IgD-negative memory B cell (primary cell): ENCODE data around the gene NANOS3. TPM values are rescaled to one million over a fixed set of nuclear protein-coding genes. Genes with fewer than 3 reads are reported as not detected.
A peak's percentile ranks its signal among the peaks of the same experiment; 100 is the strongest.
"Not testable (repeated sequence)": the region's sequence is repeated elsewhere in the genome, so short reads cannot be mapped to it uniquely, and the experiment has no call there.

ENCODE experiments used
- H3K27ac Mint-ChIP-seq, 3 donors: one replicate each; pipeline ENCODE4 v1.8.0; 2020 to 2022; ENCODE audit warnings: mild to moderate bottlenecking in 3 of 3, mixed read lengths in 3 of 3, moderate library complexity in 1 of 3
- H3K27me3 Mint-ChIP-seq: one replicate; pipeline ENCODE4 v1.8.0; 2021; ENCODE audit warnings: mixed read lengths
- H3K36me3 Mint-ChIP-seq: one replicate; pipeline ENCODE4 v1.8.0; 2020; ENCODE audit warnings: mild to moderate bottlenecking, mixed read lengths
- H3K4me1 Mint-ChIP-seq, 3 donors: one replicate each; pipeline ENCODE4 v1.8.0; 2020 to 2022; ENCODE audit warnings: mixed read lengths in 3 of 3, mild to moderate bottlenecking in 1 of 3
- H3K4me3 Mint-ChIP-seq, 4 donors: one replicate each; pipeline ENCODE4 v1.8.0; 2020 to 2022; ENCODE audit warnings: mild to moderate bottlenecking in 4 of 4, mixed read lengths in 4 of 4, moderate library complexity in 3 of 4
- H3K9me3 Mint-ChIP-seq, 3 donors: one replicate each; pipeline ENCODE4 v1.8.0; 2020 to 2021; ENCODE audit warnings: mixed read lengths in 3 of 3, mild to moderate bottlenecking in 1 of 3
- polyA plus RNA-seq: library from polyadenylated mRNA; unstranded; fragments of 300-500 nt; fragmentation: Illumina TruSeq; gene quantifications from one replicate; pipeline ENCODE4 v1.2.3, GENCODE V29; 2021

NANOS3 gene
- polyA plus RNA-seq, 1 donor from 2014 or later: not detected

DNA sequence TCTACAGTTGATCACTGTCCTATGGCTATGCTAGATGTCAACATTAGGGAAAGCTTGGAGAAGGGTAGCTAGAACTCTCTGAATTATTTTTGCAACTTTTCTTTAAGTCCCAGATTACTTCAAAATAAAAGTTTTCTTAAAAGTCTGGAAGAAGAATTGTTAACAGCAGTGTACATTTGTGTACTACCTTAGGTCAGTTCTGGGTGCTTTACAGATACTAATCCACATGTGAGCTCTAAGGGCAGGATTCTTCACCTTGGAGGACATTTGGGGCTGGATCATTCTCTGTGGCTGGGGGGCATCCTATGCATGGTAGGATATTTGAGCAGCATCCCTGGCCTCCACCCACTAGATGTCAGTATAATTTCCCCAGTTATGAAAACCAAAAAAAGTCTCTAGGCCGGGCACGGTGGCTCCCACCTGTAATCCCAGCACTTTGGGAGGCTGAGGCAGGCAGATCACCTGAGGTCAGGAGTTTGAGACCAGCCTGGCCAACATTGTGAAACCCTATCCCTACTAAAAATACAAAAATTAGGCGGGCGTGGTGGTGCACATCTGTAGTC, 26.1 kb downstream of the NANOS3 start:
- H3K27ac Mint-ChIP-seq: peak overlapping the region in 2 of 3 donors; percentile 3 to 46
- H3K27me3 Mint-ChIP-seq: no peaks in the 10 kb centered on the region
- no peaks in the 10 kb centered on the region for H3K9me3 Mint-ChIP-seq
- H3K4me3 Mint-ChIP-seq: peak overlapping the region in 1 of 4 donors; percentile 87
- H3K4me1 Mint-ChIP-seq: peaks cover 6 to 12% (median 10%) of the 10 kb centered on the region in 3 donors
- H3K36me3 Mint-ChIP-seq: no peaks in the 10 kb centered on the region

DNA sequence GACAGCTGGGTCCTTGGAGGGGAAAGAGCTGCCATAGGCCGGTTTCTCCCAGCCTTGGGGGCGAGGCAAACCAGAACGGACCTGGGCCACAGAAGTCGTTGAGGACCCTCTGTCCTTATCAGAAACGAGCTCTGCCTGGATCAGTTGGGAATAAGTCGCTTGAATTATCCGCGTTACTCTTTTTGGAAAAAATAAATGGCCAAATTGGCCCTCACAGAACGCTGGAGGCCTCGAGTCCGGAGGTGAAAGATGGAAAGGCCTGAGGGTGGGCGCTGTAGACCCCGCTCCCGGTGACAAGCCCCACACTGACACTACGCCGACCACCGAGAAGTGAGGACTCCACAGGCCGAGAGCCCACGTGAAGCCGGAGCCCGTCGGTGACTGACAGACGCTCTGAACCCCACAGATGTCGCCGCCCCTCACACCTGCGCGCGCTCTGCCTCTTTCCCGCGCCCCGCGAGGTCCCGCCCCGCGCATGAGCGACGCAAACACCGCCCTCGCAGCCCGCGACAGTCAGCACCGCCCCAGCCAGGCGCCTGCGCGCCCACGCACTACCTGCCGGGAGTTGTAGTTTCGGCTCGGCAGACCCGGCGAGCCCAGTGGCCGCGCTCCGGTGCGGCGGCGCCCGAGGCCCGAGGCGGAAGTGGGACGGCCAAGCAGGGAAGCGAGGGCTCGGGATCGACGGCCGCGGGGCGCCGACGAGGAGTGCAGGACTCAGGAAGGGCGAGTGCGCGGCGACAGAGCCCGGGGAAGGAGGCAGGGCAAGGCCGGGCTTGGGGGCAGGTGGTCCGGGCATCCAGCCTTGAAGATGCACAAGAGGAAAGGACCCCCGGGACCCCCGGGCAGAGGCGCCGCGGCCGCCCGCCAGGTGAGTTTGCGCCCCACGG, 28.9 kb downstream of the NANOS3 start, which contains the start of the genes BRME1 and CC2D1A:
Gene BRME1, minus strand, starts transcription at position 484 of the 887 bp plus-strand sequence. CDS start 1,225 bp downstream, outside the sequence.
Gene CC2D1A, plus strand, starts transcription at position 568 of the 887 bp plus-strand sequence. Its CDS starts 241 bp downstream, at position 809.
- Mint-ChIP-seq H3K27ac (peak within 1 kb of the TSS; percentile 50 to 96 (median 87)), H3K9me3 (no peaks in the 10 kb centered on the region), H3K4me3 (peak within 1 kb of the TSS; percentile 86 to 96 (median 90)), H3K4me1 (peaks cover 6 to 12% (median 10%) of the 10 kb centered on the region in 3 donors), H3K36me3 (peaks cover 3% of the 10 kb centered on the region), H3K27me3 (no peaks in the 10 kb centered on the region)

- H3K36me3 Mint-ChIP-seq: peaks cover 3% of the 10 kb centered on the region
- H3K9me3 Mint-ChIP-seq: no peaks in the 10 kb centered on the region
- H3K27ac Mint-ChIP-seq: peak overlapping the region in 1 of 3 donors; percentile 50
- H3K27me3 Mint-ChIP-seq: no peaks in the 10 kb centered on the region
- H3K4me1 Mint-ChIP-seq: peaks cover 6 to 12% (median 10%) of the 10 kb centered on the region in 3 donors
- peak overlapping the region; percentile 82 to 94 (median 90) for H3K4me3 Mint-ChIP-seq
Observed at GRCh38 chr19:13906521-13906904, 29.6 kb downstream of the NANOS3 start.

DNA sequence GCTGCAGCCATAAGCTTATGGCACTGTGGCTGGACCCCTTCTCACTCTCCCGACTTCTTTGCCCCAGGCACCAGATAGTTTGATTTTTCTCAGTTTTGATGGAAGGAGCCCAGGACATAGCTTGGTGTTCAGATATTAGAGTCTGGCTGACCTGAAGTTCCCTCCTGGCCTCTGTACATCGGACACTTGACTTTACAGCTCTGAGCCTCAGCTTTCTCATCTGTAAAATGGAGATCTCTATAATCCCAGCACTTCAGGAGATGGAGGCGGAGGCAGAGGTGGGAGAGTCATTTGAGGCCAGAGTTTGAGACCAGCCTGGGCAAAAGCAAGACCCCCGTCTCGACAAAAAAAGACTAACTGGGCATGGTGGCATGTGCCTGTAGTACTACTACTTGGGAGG, 30.0 kb downstream of the NANOS3 start:
- Mint-ChIP-seq H3K27me3 (no peaks in the 10 kb centered on the region), H3K4me3 (peak overlapping the region; percentile 82 to 94 (median 90)), H3K9me3 (no peaks in the 10 kb centered on the region), H3K36me3 (peaks cover 3% of the 10 kb centered on the region), H3K27ac (peak overlapping the region in 1 of 3 donors; percentile 50), H3K4me1 (peaks cover 6 to 12% (median 10%) of the 10 kb centered on the region in 3 donors)

GRCh38 chr19:13908674-13909073, 31.7 kb downstream of the NANOS3 start:
- Mint-ChIP-seq H3K36me3 (peaks cover 3% of the 10 kb centered on the region), H3K9me3 (no peaks in the 10 kb centered on the region), H3K27me3 (no peaks in the 10 kb centered on the region), H3K27ac (no peak overlapping the region), H3K4me3 (peak overlapping the region in 1 of 4 donors; percentile 17), H3K4me1 (peaks cover 6 to 12% (median 10%) of the 10 kb centered on the region in 3 donors)

- peaks cover 3% of the 10 kb centered on the region for H3K36me3 Mint-ChIP-seq
- no peak overlapping the region for H3K27ac Mint-ChIP-seq
- no peak overlapping the region for H3K4me3 Mint-ChIP-seq
- H3K27me3 Mint-ChIP-seq: no peaks in the 10 kb centered on the region
- H3K9me3 Mint-ChIP-seq: no peaks in the 10 kb centered on the region
- peaks cover 6 to 12% (median 10%) of the 10 kb centered on the region in 3 donors for H3K4me1 Mint-ChIP-seq
Observed at GRCh38 chr19:13909430-13909829, 32.5 kb downstream of the NANOS3 start.

DNA sequence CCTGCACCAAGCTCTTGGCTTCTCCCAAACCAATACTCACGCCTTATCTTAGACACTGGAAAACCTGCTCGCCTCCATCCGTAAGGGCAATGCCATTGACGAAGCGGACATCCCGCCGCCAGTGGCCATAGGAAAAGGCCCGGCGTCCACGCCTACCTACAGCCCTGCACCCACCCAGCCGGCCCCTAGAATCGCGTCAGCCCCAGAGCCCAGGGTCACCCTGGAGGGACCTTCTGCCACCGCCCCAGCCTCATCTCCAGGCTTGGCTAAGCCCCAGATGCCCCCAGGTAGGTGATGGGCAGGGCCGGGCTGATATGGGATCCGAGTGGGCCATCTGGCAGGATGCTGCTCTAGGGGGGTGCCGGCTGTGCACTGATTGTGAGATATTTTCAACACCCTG, 36.4 kb downstream of the NANOS3 start:
- H3K4me3 Mint-ChIP-seq: no peak overlapping the region
- H3K27me3 Mint-ChIP-seq: no peaks in the 10 kb centered on the region
- H3K27ac Mint-ChIP-seq: no peak overlapping the region
- peaks cover 3% of the 10 kb centered on the region for H3K36me3 Mint-ChIP-seq
- no peaks in the 10 kb centered on the region for H3K4me1 Mint-ChIP-seq
- no peaks in the 10 kb centered on the region for H3K9me3 Mint-ChIP-seq

GRCh38 chr19:13914777-13915176, 37.8 kb downstream of the NANOS3 start:
- no peak overlapping the region for H3K4me3 Mint-ChIP-seq
- H3K4me1 Mint-ChIP-seq: no peaks in the 10 kb centered on the region
- no peaks in the 10 kb centered on the region for H3K9me3 Mint-ChIP-seq
- H3K36me3 Mint-ChIP-seq: peaks cover 2% of the 10 kb centered on the region
- no peak overlapping the region for H3K27ac Mint-ChIP-seq
- no peaks in the 10 kb centered on the region for H3K27me3 Mint-ChIP-seq

DNA sequence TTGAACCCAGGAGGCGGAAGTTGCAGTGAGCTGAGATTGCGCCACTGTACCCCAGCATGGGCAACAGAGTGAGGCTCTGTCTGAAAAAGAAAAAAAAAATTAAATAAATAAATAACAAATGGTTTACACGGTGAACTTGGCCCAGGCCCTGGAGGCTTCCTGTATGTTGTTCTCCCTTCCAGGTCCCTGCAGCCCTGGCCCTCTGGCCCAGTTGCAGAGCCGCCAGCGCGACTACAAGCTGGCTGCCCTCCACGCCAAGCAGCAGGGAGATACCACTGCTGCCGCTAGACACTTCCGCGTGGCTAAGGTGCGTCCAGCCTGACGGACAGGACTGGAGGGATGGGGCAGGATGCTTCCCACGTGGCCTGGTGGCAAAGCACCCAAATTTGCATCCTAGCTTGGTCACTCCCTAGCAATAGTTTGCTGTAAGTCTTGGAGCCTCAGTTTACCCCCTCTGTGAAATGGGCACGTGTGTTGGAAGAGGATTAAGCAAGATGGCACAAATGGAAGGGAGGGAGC, 41.0 kb downstream of the NANOS3 start:
- H3K4me3 Mint-ChIP-seq: no peak overlapping the region
- no peaks in the 10 kb centered on the region for H3K27me3 Mint-ChIP-seq
- H3K9me3 Mint-ChIP-seq: peaks cover 0 to 2% (median 0%) of the 10 kb centered on the region in 3 donors
- no peak overlapping the region for H3K27ac Mint-ChIP-seq
- peaks cover 0 to 5% (median 0%) of the 10 kb centered on the region in 3 donors for H3K4me1 Mint-ChIP-seq
- H3K36me3 Mint-ChIP-seq: peaks cover 13% of the 10 kb centered on the region

- Mint-ChIP-seq H3K9me3 (peaks cover 0 to 2% (median 0%) of the 10 kb centered on the region in 3 donors), H3K27ac (no peak overlapping the region), H3K36me3 (peaks cover 16% of the 10 kb centered on the region), H3K4me3 (no peak overlapping the region), H3K27me3 (no peaks in the 10 kb centered on the region), H3K4me1 (peaks cover 0 to 5% (median 0%) of the 10 kb centered on the region in 3 donors)
Observed at GRCh38 chr19:13918726-13919411, 41.9 kb downstream of the NANOS3 start.

DNA sequence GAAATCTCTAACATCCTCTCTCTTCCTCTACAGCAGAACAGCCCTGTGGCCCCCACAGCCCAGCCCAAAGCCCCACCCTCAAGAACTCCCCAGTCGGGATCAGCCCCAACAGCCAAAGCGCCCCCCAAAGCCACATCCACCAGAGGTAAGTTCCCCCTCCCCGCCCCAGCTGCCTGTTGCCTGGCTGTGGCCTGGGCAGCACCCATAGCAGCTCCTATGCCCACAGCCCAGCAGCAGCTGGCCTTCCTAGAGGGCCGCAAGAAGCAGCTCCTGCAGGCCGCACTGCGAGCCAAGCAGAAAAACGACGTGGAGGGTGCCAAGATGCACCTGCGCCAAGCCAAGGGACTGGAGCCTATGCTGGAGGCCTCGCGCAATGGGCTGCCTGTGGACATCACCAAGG, 43.6 kb downstream of the NANOS3 start:
- Mint-ChIP-seq H3K27me3 (no peaks in the 10 kb centered on the region), H3K4me3 (no peak overlapping the region), H3K27ac (no peak overlapping the region), H3K4me1 (peaks cover 0 to 5% (median 0%) of the 10 kb centered on the region in 3 donors), H3K36me3 (peaks cover 23% of the 10 kb centered on the region), H3K9me3 (peaks cover 0 to 2% (median 0%) of the 10 kb centered on the region in 3 donors)

DNA sequence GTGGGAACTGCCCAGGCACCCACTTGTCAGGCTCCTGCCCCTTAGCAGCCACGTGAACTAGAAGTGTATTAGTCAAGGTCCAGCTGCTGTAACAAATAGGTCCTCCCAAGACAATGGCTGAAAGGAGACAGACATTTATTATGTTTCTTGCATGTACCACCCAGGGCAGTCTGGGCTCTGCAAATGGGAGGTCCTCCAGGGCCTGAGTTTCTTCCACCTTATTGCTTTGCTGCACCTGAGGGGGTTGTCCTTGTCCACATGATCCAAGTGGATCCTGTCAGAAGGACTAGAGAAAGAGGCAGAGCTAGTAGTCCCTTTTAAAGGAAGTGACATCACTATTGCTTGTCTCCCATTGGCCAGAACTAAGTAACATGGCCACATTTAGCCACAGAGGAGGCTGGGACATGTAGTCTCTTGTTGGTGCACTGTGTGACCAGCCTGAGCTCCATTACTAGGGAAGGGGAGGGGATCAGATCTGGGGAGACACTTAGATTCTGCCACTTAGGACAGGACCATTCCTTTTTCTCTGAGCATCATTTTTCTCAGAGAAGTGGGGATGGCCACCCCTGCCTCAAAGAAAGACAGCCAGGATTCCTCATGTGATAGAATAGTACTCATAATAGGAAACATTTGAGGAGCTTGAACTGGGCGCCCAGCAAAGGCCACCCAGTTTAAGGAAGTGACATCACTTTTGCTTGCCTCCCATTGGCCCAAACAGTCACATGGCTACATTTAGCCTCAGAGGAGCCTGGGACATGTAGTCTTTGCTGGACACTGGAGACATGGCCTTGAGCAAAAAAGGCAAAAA, 44.2 kb downstream of the NANOS3 start:
- H3K27me3 Mint-ChIP-seq: no peaks in the 10 kb centered on the region
- H3K27ac Mint-ChIP-seq: peak overlapping the region in 2 of 3 donors; percentile 59 to 67
- H3K9me3 Mint-ChIP-seq: peaks cover 0 to 2% (median 0%) of the 10 kb centered on the region in 3 donors
- peak overlapping the region in 1 of 4 donors; percentile 45 for H3K4me3 Mint-ChIP-seq
- peaks cover 0 to 7% (median 0%) of the 10 kb centered on the region in 3 donors for H3K4me1 Mint-ChIP-seq
- H3K36me3 Mint-ChIP-seq: peaks cover 23% of the 10 kb centered on the region

DNA sequence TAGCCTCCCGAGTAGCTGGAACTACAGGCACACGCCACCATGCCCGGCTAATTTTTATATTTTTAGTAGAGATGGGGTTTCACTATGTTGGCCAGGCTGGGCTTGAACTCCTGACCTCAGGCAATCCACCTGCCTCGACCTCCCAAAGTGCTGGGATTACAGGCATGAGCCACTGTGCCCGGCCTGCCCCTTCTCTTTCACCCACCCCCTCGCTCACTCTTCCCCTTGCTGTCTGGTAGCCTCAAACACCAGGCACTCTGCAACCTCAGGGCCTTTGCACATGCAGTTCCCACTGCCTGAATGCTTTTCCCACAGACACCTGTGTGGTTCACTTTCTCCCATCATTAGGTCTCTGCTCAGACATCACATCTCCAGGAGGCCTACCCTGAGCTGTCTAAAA, 45.2 kb downstream of the NANOS3 start:
- H3K27ac Mint-ChIP-seq: not testable (repeated sequence)

More for the DNA sequence above, 45.2 kb downstream of the NANOS3 start:
- not testable (repeated sequence) for H3K4me1 Mint-ChIP-seq, H3K4me3 Mint-ChIP-seq, H3K27me3 Mint-ChIP-seq, H3K9me3 Mint-ChIP-seq
- H3K36me3 Mint-ChIP-seq: peaks cover 23% of the 10 kb centered on the region
